Endothelial cell of umbilical vein (primary cell): ENCODE results near the gene MS4A2.
"Not testable (repeated sequence)": the region's sequence is repeated elsewhere in the genome, so short reads cannot be mapped to it uniquely, and the experiment has no call there.

Experiments used
- EZH2 ChIP-seq: IDR thresholded peaks from 2 replicates; pipeline ENCODE4 v1.6.1; 2012; ENCODE audit warnings: borderline replicate concordance, low read depth, mild to moderate bottlenecking, moderate library complexity, low read length, inconsistent platforms; ENCODE audit not compliant: severe bottlenecking
- GATA2 ChIP-seq: IDR thresholded peaks from 2 replicates; pipeline ENCODE4 v1.7.0; 2011; ENCODE audit warnings: low read depth, mild to moderate bottlenecking, moderate library complexity, mixed read lengths, low read length; ENCODE audit not compliant: insufficient read length, insufficient read depth
- MYC ChIP-seq: IDR thresholded peaks from one replicate; pipeline ENCODE4 v1.6.1; 2011; ENCODE audit warnings: mild to moderate bottlenecking, low read depth, low read length
- POLR2A ChIP-seq: IDR thresholded peaks from 2 replicates; pipeline ENCODE4 v1.6.1; 2012; ENCODE audit warnings: low read depth, mild to moderate bottlenecking, control low read depth, low read length
- POLR2AphosphoS5 ChIP-seq: IDR thresholded peaks from 2 replicates; pipeline ENCODE4 v1.6.1; 2012; ENCODE audit warnings: low read depth, mild to moderate bottlenecking, control low read depth, low read length, moderate library complexity; ENCODE audit not compliant: insufficient read depth
- TF ChIP-seq, protein P1 (sequence below), 2 donors: IDR thresholded peaks; 1 replicate in 1 of 2; 2 replicates in 1 of 2; pipeline ENCODE4 v1.5.1; 2011; ENCODE audit warnings: low read length in 2 of 2, mild to moderate bottlenecking in 2 of 2, moderate library complexity in 2 of 2, control low read depth in 1 of 2, inconsistent platforms in 1 of 2, low read depth in 1 of 2; ENCODE audit not compliant: insufficient read depth in 1 of 2; ENCODE audit errors: extremely low read depth in 1 of 2

- TF ChIP-seq POLR2AphosphoS5, EZH2, MYC, POLR2A, GATA2: not testable (repeated sequence)
- TF ChIP-seq, protein P1, sequence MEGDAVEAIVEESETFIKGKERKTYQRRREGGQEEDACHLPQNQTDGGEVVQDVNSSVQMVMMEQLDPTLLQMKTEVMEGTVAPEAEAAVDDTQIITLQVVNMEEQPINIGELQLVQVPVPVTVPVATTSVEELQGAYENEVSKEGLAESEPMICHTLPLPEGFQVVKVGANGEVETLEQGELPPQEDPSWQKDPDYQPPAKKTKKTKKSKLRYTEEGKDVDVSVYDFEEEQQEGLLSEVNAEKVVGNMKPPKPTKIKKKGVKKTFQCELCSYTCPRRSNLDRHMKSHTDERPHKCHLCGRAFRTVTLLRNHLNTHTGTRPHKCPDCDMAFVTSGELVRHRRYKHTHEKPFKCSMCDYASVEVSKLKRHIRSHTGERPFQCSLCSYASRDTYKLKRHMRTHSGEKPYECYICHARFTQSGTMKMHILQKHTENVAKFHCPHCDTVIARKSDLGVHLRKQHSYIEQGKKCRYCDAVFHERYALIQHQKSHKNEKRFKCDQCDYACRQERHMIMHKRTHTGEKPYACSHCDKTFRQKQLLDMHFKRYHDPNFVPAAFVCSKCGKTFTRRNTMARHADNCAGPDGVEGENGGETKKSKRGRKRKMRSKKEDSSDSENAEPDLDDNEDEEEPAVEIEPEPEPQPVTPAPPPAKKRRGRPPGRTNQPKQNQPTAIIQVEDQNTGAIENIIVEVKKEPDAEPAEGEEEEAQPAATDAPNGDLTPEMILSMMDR (IDR thresholded peaks at IDR 0.05; ENCODE audit: extremely low read depth in 1 of 2, insufficient read depth in 1 of 2, low read depth in 1 of 2, low read length in 2 of 2) = not testable (repeated sequence)
These were observed 38.0 kb upstream of the MS4A2 start for GRCh38 chr11:60050422-60050821.
